ENCODE results near the gene PPP3CA. TPM values are rescaled to one million over a fixed set of nuclear protein-coding genes. Genes with fewer than 3 reads are reported as not detected.

PPP3CA gene
- total and polyA plus RNA-seq, 2 of the 8 experiments (the other 6 are each of a cell fraction or from before 2014, with no cell fraction given) = 7.9 to 35.0 TPM

GRCh38 chr4:101286663-101287062 is 60.7 kb downstream of the PPP3CA start (continued):
- TF ChIP-seq KDM5A (IDR thresholded peaks at IDR 0.05; ENCODE audit: low read length) = no peak
- no peak for TF ChIP-seq CBX8 (IDR thresholded peaks at IDR 0.05; ENCODE audit: borderline replicate concordance, low read depth, low read length)
- no peak for TF ChIP-seq CHD2 (IDR thresholded peaks at IDR 0.05; ENCODE audit: low read length)
- TF ChIP-seq, protein P1, sequence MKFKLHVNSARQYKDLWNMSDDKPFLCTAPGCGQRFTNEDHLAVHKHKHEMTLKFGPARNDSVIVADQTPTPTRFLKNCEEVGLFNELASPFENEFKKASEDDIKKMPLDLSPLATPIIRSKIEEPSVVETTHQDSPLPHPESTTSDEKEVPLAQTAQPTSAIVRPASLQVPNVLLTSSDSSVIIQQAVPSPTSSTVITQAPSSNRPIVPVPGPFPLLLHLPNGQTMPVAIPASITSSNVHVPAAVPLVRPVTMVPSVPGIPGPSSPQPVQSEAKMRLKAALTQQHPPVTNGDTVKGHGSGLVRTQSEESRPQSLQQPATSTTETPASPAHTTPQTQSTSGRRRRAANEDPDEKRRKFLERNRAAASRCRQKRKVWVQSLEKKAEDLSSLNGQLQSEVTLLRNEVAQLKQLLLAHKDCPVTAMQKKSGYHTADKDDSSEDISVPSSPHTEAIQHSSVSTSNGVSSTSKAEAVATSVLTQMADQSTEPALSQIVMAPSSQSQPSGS (IDR thresholded peaks at IDR 0.05; ENCODE audit: low read length) = no peak

Measured in H1 (cell line).